Esophagus mucosa (tissue), 1 donor: ENCODE results near the gene AP2A2. TPM values are rescaled to one million over a fixed set of nuclear protein-coding genes. Genes with fewer than 3 reads are reported as not detected.

Experiments
- ATAC-seq: fragments of 200-7000 bp; cut with Tn5 transposase; one replicate; pipeline ENCODE4 v1.9.1; 2020
- total RNA-seq: library from RNA; stranded (reverse); gene quantifications from one replicate; pipeline ENCODE4 v1.2.4, GENCODE V29; 2023
- donor health status: DM: yes; HTN: yes; CAD: no.

AP2A2 gene
- total RNA-seq, 1 donor from 2014 or later = 34.9 TPM

DNA sequence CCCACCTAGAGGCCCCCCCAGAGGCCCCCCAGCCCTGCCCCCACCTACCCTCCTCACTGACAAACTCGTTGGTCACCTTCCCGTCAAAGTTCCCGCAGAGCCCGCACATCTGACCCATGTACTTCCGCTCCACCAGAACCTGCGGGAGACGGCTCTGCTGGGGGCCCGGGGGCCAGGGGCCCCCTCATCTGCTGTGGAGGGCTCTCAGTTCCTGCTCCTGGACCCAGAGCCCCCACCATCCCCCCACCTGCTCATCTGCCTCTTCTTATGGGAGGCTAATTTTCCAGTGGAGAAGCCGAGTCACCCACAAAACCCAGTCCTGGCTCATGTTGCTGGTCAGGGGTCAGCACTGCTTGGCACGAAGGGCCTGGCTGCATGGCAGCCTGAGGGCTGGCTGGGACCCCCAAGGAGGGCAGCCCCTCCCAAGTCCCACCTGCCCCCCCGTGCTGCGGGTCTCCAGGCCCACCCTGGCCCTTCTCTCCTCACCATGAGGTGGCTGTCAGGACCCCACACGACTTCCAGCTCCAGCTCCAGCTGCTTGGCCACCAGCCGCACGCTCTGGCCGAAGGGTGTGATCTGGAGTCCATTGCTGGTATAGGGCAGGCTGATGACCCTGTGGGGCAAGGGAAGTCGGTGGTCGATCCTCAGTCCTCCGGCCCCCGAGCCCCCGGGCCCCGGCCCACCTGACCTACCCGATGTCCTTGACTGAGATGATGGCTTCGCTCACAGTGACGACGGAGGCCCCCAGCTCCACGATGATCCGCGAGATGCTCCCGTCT, 105.6 kb downstream of the AP2A2 start:
- no peak for ATAC-seq

- ATAC-seq = no peak
These were observed 106.7 kb downstream of the AP2A2 start for GRCh38 chr11:1032310-1032891.

DNA sequence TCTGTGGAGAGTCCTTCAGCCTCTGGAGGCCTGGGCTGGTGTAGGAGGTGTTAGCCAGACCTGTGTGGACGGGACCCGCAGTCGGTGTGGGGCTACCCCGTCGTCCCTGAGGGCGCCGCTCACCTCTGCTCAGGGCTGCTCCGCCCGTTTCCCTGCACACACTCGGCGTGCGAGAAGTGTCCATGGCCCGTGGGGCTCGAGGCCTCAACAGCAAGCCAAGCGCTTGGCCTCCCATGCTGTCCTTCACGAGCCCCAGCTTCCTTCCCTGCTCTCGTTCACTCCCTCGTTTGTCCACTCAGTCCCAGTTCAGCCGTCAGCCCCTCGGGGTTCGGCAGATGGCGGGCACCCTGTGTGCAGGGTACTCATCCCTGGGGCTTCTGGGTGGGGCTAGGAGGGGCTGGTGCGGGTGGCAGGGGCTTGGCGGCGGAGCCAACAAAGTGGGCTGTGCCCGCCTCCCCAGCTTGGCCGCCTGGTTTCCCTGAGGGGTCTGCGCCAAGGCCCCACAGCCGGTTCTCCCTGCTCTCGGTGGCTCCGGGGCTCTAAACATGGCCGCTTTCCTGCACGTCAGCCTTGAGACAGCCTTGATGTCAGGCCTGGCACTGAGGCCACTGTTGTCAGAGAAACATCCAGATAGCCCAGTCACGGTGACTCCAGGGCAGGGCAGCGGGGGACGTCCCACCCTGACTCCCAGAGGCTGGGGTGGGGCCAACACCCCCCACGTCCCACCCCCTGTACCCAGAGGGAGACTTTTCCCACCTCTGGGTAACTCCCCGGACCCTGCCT, 107.5 kb downstream of the AP2A2 start:
- no peak for ATAC-seq

GRCh38 chr11:1034001-1034400, 108.3 kb downstream of the AP2A2 start:
- no peak for ATAC-seq

DNA sequence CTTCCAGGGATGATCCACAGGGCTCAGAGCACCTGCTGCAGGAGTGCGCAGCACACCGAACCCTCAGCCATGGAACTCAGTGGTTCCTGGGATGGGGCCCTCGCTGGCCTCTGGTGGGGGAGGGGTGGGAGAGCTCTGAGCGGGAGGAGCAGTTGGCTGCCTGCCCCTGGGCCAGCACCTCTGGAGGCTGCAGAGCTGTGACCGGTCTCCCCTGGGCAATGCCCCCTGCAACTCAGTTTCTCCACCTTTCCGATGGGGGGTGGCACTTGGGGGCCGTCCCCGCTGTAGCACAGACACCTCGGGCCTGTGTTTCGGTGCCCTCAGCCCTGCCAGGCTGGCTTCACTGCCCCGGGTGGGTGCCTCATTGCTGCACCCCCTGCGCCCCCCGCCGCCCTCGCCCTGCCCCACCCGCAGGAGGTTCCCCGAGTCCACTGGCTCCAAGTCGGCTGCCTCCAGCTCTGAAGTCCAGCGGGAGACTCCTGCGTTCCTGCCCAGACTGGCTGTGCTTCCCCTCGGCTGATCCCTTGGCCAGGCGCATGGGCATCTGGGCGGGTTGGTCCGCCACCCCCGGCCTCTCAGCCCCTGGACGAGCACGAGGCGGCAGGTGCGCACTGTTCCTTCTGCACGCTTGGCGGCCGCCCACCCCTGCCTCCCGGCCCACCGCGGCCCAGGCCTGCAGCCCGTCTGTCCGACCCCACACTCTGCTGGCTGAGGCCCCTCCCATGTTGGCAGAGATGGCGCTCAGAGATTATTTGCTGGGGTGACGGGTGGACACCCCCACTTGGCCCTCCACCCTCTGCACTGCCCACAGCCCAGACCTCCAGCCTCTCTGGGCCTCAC, 109.0 kb downstream of the AP2A2 start:
- ATAC-seq = no peak

DNA sequence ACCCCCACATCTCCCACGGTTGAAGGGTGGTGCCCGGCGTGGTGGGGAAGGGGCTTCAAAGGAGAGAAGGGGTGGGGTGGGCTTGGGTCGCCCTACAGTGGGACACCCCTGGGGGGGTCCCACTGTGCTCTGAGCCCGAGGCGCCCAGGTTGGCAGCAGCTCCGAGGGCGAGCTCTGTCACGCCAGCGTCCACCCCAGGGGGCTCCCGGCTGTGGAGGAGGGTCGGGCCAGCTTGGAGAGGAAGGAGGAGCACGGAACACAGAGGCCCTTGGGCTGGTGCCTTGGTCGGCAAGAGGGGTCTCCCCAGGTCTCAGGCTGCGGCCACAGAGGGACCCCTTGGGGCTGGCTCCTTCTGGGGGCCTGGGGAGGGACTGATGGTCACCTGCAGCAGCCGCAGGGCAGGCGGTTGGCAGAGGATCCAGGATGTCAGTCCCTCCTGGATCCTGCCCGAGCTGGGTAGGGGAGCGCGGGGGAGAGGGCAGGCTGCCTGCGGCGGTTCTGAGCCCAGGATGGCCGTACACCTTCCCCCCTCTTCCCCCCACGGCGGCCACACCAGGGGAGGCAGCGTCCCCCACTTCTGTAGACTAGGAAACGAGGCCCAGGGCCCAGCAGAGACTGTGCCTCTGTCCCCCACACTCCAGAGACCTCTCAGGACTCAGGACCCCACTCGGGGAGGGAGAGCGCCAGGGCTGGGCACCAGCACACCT, 110.1 kb downstream of the AP2A2 start:
- ATAC-seq = no peak

DNA sequence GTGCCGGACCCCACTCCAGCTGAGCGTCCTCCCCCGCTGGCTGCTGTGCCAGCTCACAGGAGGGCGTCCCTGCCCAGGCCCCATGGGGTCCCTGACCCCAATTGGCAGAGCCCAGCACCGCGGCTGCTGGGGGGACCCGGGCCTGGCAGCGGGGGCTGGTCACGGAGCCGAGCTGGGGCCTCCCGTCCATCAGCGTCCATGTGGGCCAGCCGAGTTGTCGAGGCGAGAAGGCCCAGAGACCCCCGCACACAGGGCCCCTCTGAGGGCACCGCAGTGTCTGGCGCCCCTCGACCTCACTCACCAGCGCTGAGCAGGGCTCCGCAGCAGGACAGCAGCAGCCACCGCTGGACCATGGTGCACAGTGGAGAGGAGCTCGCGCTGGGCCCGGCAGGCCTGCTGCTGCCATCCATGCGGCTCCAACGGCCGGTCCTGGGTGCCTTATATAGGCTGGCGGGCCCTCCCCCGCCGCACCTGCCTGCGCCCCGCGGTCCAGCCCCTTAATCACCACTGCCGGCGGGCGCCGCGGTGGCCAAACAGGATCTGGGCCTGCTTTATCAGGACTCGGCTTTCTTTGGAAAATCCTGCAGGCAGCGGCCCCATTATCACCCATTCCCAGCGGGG, 110.7 kb downstream of the AP2A2 start, which contains the start of gene MUC6:
Gene MUC6 (minus strand): TSS at position 416 of the 621 bp plus-strand sequence. CDS start 63 bp downstream, at position 353.
- ATAC-seq = no peak

DNA sequence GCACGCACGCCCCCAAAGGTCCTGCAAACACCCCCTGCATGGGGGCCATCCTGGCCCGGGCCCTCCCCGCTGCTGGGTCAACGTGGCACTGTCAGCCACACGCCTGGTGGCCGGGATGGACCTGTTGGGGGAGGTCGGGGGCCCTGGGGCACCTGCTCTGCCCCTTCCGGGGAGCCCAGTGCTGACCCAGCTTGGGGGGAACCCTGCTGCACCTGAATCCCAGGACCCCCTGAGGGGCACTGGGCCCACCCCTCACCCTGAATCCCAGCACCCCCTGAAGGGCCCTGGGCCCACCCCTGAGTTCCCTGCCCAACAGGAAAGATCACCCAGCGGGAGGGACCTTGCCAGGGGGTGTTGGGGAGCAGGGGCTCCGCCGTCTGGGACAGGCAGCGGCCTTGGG, 111.3 kb downstream of the AP2A2 start:
- ATAC-seq = no peak

GRCh38 chr11:1037506-1038055, 111.9 kb downstream of the AP2A2 start:
- no peak for ATAC-seq

GRCh38 chr11:1038361-1038760, 112.7 kb downstream of the AP2A2 start:
- ATAC-seq = no peak

- no peak for ATAC-seq
These were observed 113.3 kb downstream of the AP2A2 start for GRCh38 chr11:1038921-1039320.

DNA sequence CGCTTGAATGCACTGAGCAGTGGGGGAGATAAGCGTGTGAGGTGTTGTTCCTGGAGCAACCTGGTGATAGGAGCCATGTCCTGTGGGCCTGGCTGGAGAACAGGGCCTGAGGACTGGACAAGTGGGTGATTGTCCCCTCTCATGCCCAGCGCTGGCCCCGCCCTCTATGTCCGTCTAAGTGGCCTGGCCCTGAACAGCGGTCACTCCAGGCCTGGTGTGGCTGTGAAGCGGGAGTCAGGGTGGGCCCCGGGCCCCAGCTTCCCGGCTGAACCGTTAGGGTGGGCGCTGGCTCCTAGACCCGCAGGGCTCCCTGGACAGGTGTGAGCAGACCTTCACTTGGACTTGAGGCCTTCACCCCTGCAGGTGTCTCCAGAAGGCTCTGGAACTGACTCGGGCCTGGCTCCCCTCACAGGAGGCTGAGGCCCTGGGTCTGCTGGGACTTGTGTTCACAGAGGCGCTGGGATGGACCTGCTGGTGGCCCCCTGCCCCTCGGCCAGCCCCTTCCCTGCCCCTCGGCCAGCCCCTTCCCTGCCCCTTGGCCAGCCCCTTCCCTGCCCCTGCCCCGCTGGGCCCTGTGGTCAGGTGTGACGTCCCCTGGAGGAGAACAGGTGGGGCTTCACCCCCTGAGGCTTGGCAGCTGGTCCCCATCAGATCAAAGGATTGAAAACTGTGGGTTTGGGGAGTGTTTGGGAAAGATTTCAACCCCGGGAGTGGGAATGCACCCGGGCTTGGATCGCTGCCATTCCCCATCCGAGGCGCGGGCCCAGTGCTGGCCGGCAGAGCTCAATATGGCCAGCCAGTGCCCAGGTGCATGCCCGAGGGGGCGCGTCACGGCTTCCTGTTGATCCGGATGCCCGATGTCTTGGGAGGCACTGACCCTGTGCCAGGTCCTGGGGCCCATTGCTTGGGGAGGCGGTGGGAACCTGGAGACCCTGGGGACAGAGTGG, 114.1 kb downstream of the AP2A2 start:
- no peak for ATAC-seq

- ATAC-seq = no peak
These were observed 114.9 kb downstream of the AP2A2 start for GRCh38 chr11:1040428-1041148.

- no peak for ATAC-seq
These were observed 115.4 kb downstream of the AP2A2 start for GRCh38 chr11:1041149-1041467.

DNA sequence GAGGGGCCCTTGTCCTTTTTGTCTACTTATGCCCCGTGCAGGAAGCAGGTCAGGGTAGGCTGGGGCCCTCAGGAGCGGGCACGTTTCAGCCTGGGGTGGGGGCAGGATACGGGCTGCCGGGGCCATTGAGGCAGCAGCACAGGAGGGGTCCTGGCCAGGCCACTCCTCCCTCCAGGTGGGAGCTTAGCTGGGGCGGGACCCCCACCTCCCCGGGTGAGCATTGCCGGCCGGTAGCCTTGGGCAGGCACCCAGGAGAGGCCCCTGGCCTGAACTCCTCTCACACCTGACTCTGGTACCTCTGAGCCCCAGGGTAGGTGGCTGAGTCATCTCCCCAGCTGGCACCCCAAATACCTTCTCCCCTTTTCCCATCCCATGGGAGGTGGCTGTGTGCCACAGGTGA, 115.8 kb downstream of the AP2A2 start:
- ATAC-seq = no peak

GRCh38 chr11:1041936-1042608, 116.4 kb downstream of the AP2A2 start:
- no peak for ATAC-seq

GRCh38 chr11:1042626-1043562, 117.2 kb downstream of the AP2A2 start:
- ATAC-seq = no peak
